IPS DF 6.9 (cell line): ENCODE results near the gene COQ5.
"Not testable (repeated sequence)": the region's sequence is repeated elsewhere in the genome, so short reads cannot be mapped to it uniquely, and the experiment has no call there.

Experiments
- DNase-seq: peaks from one replicate; pipeline ENCODE4 v3.0.0-alpha.2; 2013; ENCODE audit warnings: low read depth, low spot score
- H3K27ac ChIP-seq: one replicate; pipeline ENCODE4 v1.5.1; 2013; ENCODE audit warnings: low read length, control low read depth
- H3K27me3 ChIP-seq: 2 replicates; pipeline ENCODE4 v1.6.1; 2013; ENCODE audit warnings: mild to moderate bottlenecking, low read length; ENCODE audit not compliant: control insufficient read depth, insufficient read depth
- H3K36me3 ChIP-seq: 2 replicates; pipeline ENCODE4 v1.6.1; 2013; ENCODE audit warnings: low read length; ENCODE audit not compliant: control insufficient read depth, insufficient read depth
- H3K4me1 ChIP-seq: 2 replicates; pipeline ENCODE4 v1.6.1; 2013; ENCODE audit warnings: low read length; ENCODE audit not compliant: control insufficient read depth, insufficient read depth
- H3K4me3 ChIP-seq: 2 replicates; pipeline ENCODE4 v1.5.1; 2013; ENCODE audit warnings: mild to moderate bottlenecking, low read length
- H3K9me3 ChIP-seq: 2 replicates; pipeline ENCODE4 v1.6.1; 2013; ENCODE audit warnings: low read length, inconsistent platforms; ENCODE audit not compliant: control insufficient read depth, insufficient read depth
- WGBS: extraction: QIAGEN DNeasy Blood & Tissue Kit; methylation state at CpG from one replicate; pipeline ENCODE4 v1.1.7; 2013; ENCODE audit warnings: mixed read lengths, missing lambda C conversion rate; ENCODE audit not compliant: insufficient read length, insufficient coverage; 5-methylcytosine and 5-hydroxymethylcytosine counted together

COQ5 gene

GRCh38 chr12:120540445-120540844 lies 11.5 kb upstream of the COQ5 start:
- H3K36me3 ChIP-seq = no peaks in the 10 kb centered on the region
- no peaks in the 10 kb centered on the region for H3K4me1 ChIP-seq
- H3K27me3 ChIP-seq = no peaks in the 10 kb centered on the region
- H3K27ac ChIP-seq = no peak overlapping the region
- H3K9me3 ChIP-seq = no peaks in the 10 kb centered on the region
- DNase-seq = no peak
- WGBS = no CpG with 5 or more reads among the region's 3 CpGs
- H3K4me3 ChIP-seq = no peak overlapping the region

DNA sequence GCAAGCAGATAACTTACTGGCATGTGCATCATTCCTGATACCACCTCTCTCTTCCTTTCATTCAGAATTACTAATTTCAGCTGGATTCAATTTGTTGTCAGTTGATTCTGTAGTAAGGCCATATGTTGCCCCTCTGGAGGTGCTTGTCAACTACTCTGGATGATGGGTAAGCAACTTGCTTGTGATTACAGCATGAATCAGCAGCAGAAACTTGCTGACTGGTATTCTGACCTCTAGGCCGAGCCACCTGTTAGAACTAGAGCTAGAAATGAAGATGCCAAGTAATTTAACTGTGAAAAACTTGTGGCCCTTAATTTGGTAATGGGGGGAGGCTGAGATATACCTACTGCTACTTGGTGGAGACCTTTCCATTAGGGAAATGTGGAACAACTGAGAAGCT lies 10.3 kb upstream of the COQ5 start:
- no peaks in the 10 kb centered on the region for H3K27me3 ChIP-seq
- no peak for DNase-seq
- H3K4me1 ChIP-seq = no peaks in the 10 kb centered on the region
- H3K4me3 ChIP-seq = no peak overlapping the region
- no peak overlapping the region for H3K27ac ChIP-seq
- H3K9me3 ChIP-seq = no peaks in the 10 kb centered on the region
- H3K36me3 ChIP-seq = no peaks in the 10 kb centered on the region
- WGBS = no CpG with 5 or more reads among the region's 1 CpG

GRCh38 chr12:120538281-120539156 lies 9.6 kb upstream of the COQ5 start:
- no CpG with 5 or more reads among the region's 6 CpGs for WGBS
- Histone ChIP-seq H3K27ac (no peak overlapping the region), H3K27me3 (no peaks in the 10 kb centered on the region), H3K4me1 (no peaks in the 10 kb centered on the region), H3K9me3 (no peaks in the 10 kb centered on the region), H3K36me3 (no peaks in the 10 kb centered on the region), H3K4me3 (no peak overlapping the region)
- no peak for DNase-seq

GRCh38 chr12:120537856-120538220 lies 8.9 kb upstream of the COQ5 start:
- H3K4me3 ChIP-seq = no peak overlapping the region
- no CpG with 5 or more reads among the region's 4 CpGs for WGBS
- H3K27ac ChIP-seq = no peak overlapping the region
- DNase-seq = no peak
- no peaks in the 10 kb centered on the region for H3K4me1 ChIP-seq
- H3K36me3 ChIP-seq = no peaks in the 10 kb centered on the region
- H3K9me3 ChIP-seq = no peaks in the 10 kb centered on the region
- H3K27me3 ChIP-seq = no peaks in the 10 kb centered on the region

DNA sequence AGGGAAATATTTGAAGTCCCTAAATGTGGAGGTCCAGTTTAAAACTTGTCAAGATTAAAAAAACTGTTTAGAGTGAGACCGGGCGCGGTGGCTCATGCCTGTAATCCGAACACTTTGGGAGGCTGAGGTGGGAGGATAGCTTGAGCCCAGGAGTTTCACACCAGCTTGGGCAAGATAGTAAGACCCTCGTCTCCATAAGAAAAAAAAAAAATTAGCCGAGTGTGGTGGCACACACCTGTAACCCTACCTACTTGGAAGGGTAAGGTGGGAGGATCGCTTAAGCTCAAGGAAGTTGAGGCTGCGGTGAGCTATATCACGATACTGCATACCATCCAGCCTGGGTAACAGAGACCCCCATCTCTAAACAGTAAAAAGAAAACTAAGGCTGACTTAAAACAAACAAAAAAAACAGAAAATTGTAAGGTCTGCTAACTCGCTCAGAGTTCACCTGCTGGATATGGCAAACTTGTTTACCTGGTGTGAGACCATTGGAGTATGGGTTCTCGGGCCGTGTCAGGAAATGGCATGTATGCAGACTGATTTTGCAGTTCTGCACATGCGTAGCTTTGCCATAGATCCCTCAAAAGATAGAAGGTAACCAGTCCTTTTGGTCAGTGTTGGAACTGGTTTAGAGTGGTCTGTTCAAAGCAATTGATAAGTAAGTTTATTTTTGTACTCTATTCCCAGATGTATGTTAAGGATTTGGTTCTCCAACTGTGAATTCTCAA lies 7.3 kb upstream of the COQ5 start:
- H3K4me1 ChIP-seq = no peaks in the 10 kb centered on the region
- no peaks in the 10 kb centered on the region for H3K27me3 ChIP-seq
- no peak overlapping the region for H3K4me3 ChIP-seq
- no CpG with 5 or more reads among the region's 13 CpGs for WGBS
- DNase-seq = no peak
- no peaks in the 10 kb centered on the region for H3K9me3 ChIP-seq
- H3K36me3 ChIP-seq = no peaks in the 10 kb centered on the region
- no peak overlapping the region for H3K27ac ChIP-seq

DNA sequence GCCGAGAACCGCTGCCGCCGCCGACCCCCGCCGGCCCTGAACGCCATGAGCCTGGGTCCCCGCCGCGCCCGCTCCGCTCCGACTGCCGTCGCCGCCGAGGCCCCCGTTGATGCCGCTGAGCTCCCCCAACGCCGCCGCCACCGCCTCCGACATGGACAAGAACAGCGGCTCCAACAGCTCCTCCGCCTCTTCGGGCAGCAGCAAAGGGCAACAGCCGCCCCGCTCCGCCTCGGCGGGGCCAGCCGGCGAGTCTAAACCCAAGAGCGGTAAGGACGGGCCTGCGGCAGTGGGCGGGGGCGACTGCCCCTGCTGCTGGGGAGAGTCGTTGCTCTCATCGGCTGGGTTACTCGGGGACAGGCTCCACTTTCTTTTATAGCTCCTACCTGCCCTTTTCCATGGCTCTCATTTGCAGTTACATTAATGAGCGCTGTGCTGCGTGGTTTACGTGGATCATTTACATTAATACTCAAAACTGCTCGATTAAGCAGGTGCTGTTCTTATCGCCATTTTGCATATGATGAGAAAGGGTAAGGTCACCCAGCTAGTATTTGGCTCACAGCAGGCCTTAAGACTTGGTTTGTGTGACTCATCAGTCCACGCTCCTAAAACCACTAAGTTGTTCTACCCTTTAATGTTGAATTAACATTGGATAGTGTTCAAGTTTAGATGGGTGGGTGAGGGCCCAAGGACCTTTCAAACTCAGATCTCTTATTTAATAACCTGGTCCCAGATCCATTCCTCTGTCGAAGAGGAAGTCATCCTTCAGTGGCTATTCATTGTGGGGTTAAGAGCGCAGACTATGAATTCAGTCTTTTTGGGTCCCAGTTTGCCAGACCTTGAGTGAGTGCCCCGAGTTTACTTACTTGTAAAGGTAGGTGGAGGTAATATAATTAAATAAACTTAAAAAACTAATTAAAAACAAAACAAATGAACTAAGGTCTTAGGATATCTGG lies 6.0 kb upstream of the COQ5 start:
- Histone ChIP-seq H3K9me3 (no peaks in the 10 kb centered on the region), H3K27me3 (no peaks in the 10 kb centered on the region), H3K27ac (no peak overlapping the region), H3K4me1 (no peaks in the 10 kb centered on the region), H3K4me3 (peak overlapping the region; percentile 100), H3K36me3 (no peaks in the 10 kb centered on the region)
- no peak for DNase-seq
- no CpG with 5 or more reads among the region's 52 CpGs for WGBS

- DNase-seq = peak; percentile 68
- Histone ChIP-seq H3K27me3 (no peaks in the 10 kb centered on the region), H3K9me3 (no peaks in the 10 kb centered on the region), H3K4me3 (peak within 1 kb of the TSS; percentile 100), H3K27ac (no peak within 1 kb of the TSS), H3K36me3 (no peaks in the 10 kb centered on the region), H3K4me1 (no peaks in the 10 kb centered on the region)
- no CpG with 5 or more reads among the region's 43 CpGs for WGBS
Measured at GRCh38 chr12:120534203-120534702, 5.3 kb upstream of the COQ5 start, which contains the start of gene RNF10. Gene RNF10, plus strand, starts transcription at chr12:120534356. Its CDS starts 456 bp downstream, at chr12:120534812.

- H3K27me3 ChIP-seq = no peaks in the 10 kb centered on the region
- no peaks in the 10 kb centered on the region for H3K4me1 ChIP-seq
- H3K36me3 ChIP-seq = no peaks in the 10 kb centered on the region
- DNase-seq = no peak
- no peak overlapping the region for H3K27ac ChIP-seq
- H3K4me3 ChIP-seq = no peak overlapping the region
- no CpG with 5 or more reads among the region's 4 CpGs for WGBS
- no peaks in the 10 kb centered on the region for H3K9me3 ChIP-seq
Measured at GRCh38 chr12:120532701-120533238, 3.8 kb upstream of the COQ5 start.

DNA sequence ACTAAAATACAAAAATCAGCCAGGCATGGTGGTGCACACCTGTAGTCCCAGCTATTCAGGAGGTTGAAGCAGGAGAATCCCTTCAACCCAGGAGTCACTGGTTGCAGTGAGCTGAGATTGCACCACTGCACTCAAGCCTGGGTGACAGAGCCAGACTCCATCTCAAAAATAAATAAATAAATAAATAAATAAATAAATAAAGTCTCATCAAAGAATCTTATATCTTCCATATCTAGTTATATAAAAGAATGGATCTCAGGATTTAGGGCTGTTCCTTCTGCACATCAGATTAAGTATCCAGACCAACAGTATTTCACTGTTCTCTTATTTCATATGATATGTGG lies 1.4 kb upstream of the COQ5 start:
- DNase-seq, H3K9me3 ChIP-seq, H3K36me3 ChIP-seq, H3K27me3 ChIP-seq, H3K27ac ChIP-seq, H3K4me3 ChIP-seq, H3K4me1 ChIP-seq: not testable (repeated sequence)
